GM12865 (cell line): ENCODE measurements around the gene DPEP2.
A peak's percentile ranks its signal among the peaks of the same experiment; 100 is the strongest.
"Not testable (repeated sequence)": the region's sequence is repeated elsewhere in the genome, so short reads cannot be mapped to it uniquely, and the experiment has no call there.

Source experiments
- DNase-seq: peaks from one replicate; pipeline ENCODE4 v3.0.0; 2010; ENCODE audit warnings: low read depth
- H3K4me3 ChIP-seq: 2 replicates; pipeline ENCODE4 v1.5.1; 2011; ENCODE audit warnings: mild to moderate bottlenecking, low read depth, low read length, control low read depth
- CTCF ChIP-seq: IDR thresholded peaks from 2 replicates; pipeline ENCODE4 v1.5.1; 2011; ENCODE audit warnings: low read length, control low read depth, low read depth, inconsistent platforms; ENCODE audit not compliant: insufficient read depth; ENCODE audit errors: missing control alignments

DPEP2 gene

GRCh38 chr16:68033101-68033500 lies 33.8 kb upstream of the DPEP2 start:
- TF ChIP-seq CTCF = no peak

GRCh38 chr16:68031951-68032350 lies 32.7 kb upstream of the DPEP2 start:
- no peak for DNase-seq
- H3K4me3 ChIP-seq = no peak overlapping the region
- TF ChIP-seq CTCF = no peak

More at GRCh38 chr16:68033101-68033500, 33.8 kb upstream of the DPEP2 start:
- H3K4me3 ChIP-seq = no peak overlapping the region
- no peak for DNase-seq

- not testable (repeated sequence) for H3K4me3 ChIP-seq, DNase-seq
These were observed 30.8 kb upstream of the DPEP2 start for GRCh38 chr16:68030108-68030507.

GRCh38 chr16:68028996-68029395 lies 29.7 kb upstream of the DPEP2 start:
- no peak for DNase-seq
- TF ChIP-seq CTCF = no peak

GRCh38 chr16:68022728-68023537 lies 23.6 kb upstream of the DPEP2 start, which contains the start of the genes DDX28 and DUS2:
Gene DDX28, minus strand, starts transcription at chr16:68023232. Its CDS starts 30 bp downstream, at chr16:68023202.
Gene DUS2, plus strand, starts transcription at chr16:68023284. Its CDS starts 14,740 bp downstream, at chr16:68038024.
- H3K4me3 ChIP-seq = peak within 1 kb of the TSS; percentile 91
- peak; percentile 95 for DNase-seq
- TF ChIP-seq CTCF = no peak

More at GRCh38 chr16:68028996-68029395, 29.7 kb upstream of the DPEP2 start:
- no peak overlapping the region for H3K4me3 ChIP-seq

GRCh38 chr16:68022278-68022727 lies 23.0 kb upstream of the DPEP2 start:
- TF ChIP-seq CTCF = no peak
- no peak for DNase-seq
- peak overlapping the region; percentile 91 for H3K4me3 ChIP-seq

- DNase-seq = no peak
- no peak overlapping the region for H3K4me3 ChIP-seq
- TF ChIP-seq CTCF = no peak
These were observed 22.2 kb upstream of the DPEP2 start for GRCh38 chr16:68021490-68021889.
